ENCODE results near the gene ABCF2. TPM values are rescaled to one million over a fixed set of nuclear protein-coding genes. Genes with fewer than 3 reads are reported as not detected.

The ABCF2 gene
- total RNA-seq, 2 experiments from 2014 or later: 31.7 to 34.3 TPM

- ChIA-PET POLR2A (no interaction called here), CTCF (interaction anchor here (0.8 to 2.2 kb wide), 3 partner anchors 8 to 97 kb away, joined by 4 to 7 read pairs (median 5); partner anchors contain the start of gene ABCF2)
- H3K4me1 Mint-ChIP-seq: no peaks in the 10 kb centered on the region
- H3K27me3 Mint-ChIP-seq: no peaks in the 10 kb centered on the region
- H3K36me3 Mint-ChIP-seq (ENCODE audit: low read depth): peaks cover 50% of the 10 kb centered on the region
- no peak overlapping the region for H3K4me3 Mint-ChIP-seq
- H3K9me3 Mint-ChIP-seq: no peaks in the 10 kb centered on the region
- DNase-seq: no peak
- no peak overlapping the region for H3K27ac Mint-ChIP-seq
Measured at GRCh38 chr7:151218170-151218569, 8.8 kb downstream of the ABCF2 start.

GRCh38 chr7:151215396-151215795 is 11.6 kb downstream of the ABCF2 start:
- CTCF ChIA-PET: interaction anchor here (1.0 to 3.2 kb wide), 2 partner anchors 10 to 50 kb away, joined by 3 to 10 read pairs; partner anchors contain the start of gene ABCF2
- Mint-ChIP-seq H3K27me3 (no peaks in the 10 kb centered on the region), H3K27ac (no peak overlapping the region), H3K9me3 (no peaks in the 10 kb centered on the region), H3K36me3 (ENCODE audit: low read depth) (peaks cover 42% of the 10 kb centered on the region), H3K4me1 (no peaks in the 10 kb centered on the region), H3K4me3 (no peak overlapping the region)
- POLR2A ChIA-PET: no interaction called here
- no peak for DNase-seq

GRCh38 chr7:151213826-151214225 is 13.2 kb downstream of the ABCF2 start:
- POLR2A ChIA-PET: no interaction called here
- Mint-ChIP-seq H3K27ac (no peak overlapping the region), H3K9me3 (no peaks in the 10 kb centered on the region), H3K4me3 (no peak overlapping the region), H3K27me3 (no peaks in the 10 kb centered on the region), H3K4me1 (no peaks in the 10 kb centered on the region), H3K36me3 (ENCODE audit: low read depth) (peaks cover 38% of the 10 kb centered on the region)
- DNase-seq: no peak
- CTCF ChIA-PET: interaction anchor here (1.4 to 3.2 kb wide), 4 partner anchors 12 to 114 kb away, joined by 3 to 10 read pairs (median 6); partner anchors contain the start of gene ABCF2

- Mint-ChIP-seq H3K36me3 (ENCODE audit: low read depth) (peaks cover 27% of the 10 kb centered on the region), H3K4me3 (no peak overlapping the region), H3K9me3 (no peaks in the 10 kb centered on the region), H3K27ac (no peak overlapping the region), H3K27me3 (no peaks in the 10 kb centered on the region), H3K4me1 (peaks cover 8% of the 10 kb centered on the region)
- ChIA-PET POLR2A (no interaction called here), CTCF (interaction anchor here (2.9 to 3.2 kb wide), 2 partner anchors 13 to 31 kb away, joined by 8 to 10 read pairs; partner anchors contain the start of gene ABCF2)
- no peak for DNase-seq
Measured at GRCh38 chr7:151212626-151213025, 14.4 kb downstream of the ABCF2 start.

- ChIA-PET POLR2A (no interaction called here), CTCF (interaction anchor here (0.7 to 2.9 kb wide), 4 partner anchors 12 to 66 kb away, joined by 3 to 8 read pairs (median 3); no protein-coding TSS in a partner anchor)
- Mint-ChIP-seq H3K27me3 (peaks cover 2% of the 10 kb centered on the region), H3K9me3 (no peaks in the 10 kb centered on the region), H3K4me1 (peaks cover 20% of the 10 kb centered on the region), H3K36me3 (ENCODE audit: low read depth) (peaks cover 26% of the 10 kb centered on the region), H3K4me3 (no peak overlapping the region), H3K27ac (no peak overlapping the region)
- DNase-seq: no peak
Measured at GRCh38 chr7:151211155-151211772, 15.7 kb downstream of the ABCF2 start.

- no peak for DNase-seq
- peaks cover 22% of the 10 kb centered on the region for H3K36me3 Mint-ChIP-seq (ENCODE audit: low read depth)
- peaks cover 8% of the 10 kb centered on the region for H3K27me3 Mint-ChIP-seq
- H3K4me3 Mint-ChIP-seq: no peak within 1 kb of the TSS
- ChIA-PET POLR2A (no interaction called here), CTCF (interaction anchor here (0.7 to 1.2 kb wide), 3 partner anchors 26 to 108 kb away, joined by 3 to 4 read pairs (median 3); no protein-coding TSS in a partner anchor)
- peaks cover 25% of the 10 kb centered on the region for H3K4me1 Mint-ChIP-seq
- no peaks in the 10 kb centered on the region for H3K9me3 Mint-ChIP-seq
- H3K27ac Mint-ChIP-seq: no peak within 1 kb of the TSS
Measured at GRCh38 chr7:151210087-151210854, 16.7 kb downstream of the ABCF2 start, which contains the start of gene H2BK1. TSS of gene H2BK1 (minus strand) at chr7:151210488. CDS start at chr7:151210318, 170 bp downstream.

GRCh38 chr7:151209588-151209987 is 17.4 kb downstream of the ABCF2 start:
- H3K4me1 Mint-ChIP-seq: peaks cover 25% of the 10 kb centered on the region
- H3K9me3 Mint-ChIP-seq: no peaks in the 10 kb centered on the region
- no peak overlapping the region for H3K4me3 Mint-ChIP-seq
- peaks cover 15% of the 10 kb centered on the region for H3K36me3 Mint-ChIP-seq (ENCODE audit: low read depth)
- ChIA-PET CTCF (interaction anchor here (1.1 to 1.9 kb wide), 2 partner anchors 17 to 108 kb away, joined by 4 to 5 read pairs; partner anchors contain the start of gene ABCF2), POLR2A (no interaction called here)
- no peak for DNase-seq
- H3K27ac Mint-ChIP-seq: no peak overlapping the region
- H3K27me3 Mint-ChIP-seq: peaks cover 13% of the 10 kb centered on the region

GRCh38 chr7:151208253-151208862 is 18.6 kb downstream of the ABCF2 start:
- H3K9me3 Mint-ChIP-seq: no peaks in the 10 kb centered on the region
- H3K27ac Mint-ChIP-seq: peak overlapping the region; percentile 76
- ChIA-PET POLR2A (no interaction called here), CTCF (interaction anchor here (1.1 to 1.9 kb wide), 2 partner anchors 13 to 18 kb away, joined by 3 to 5 read pairs; partner anchors contain the start of gene ABCF2)
- H3K36me3 Mint-ChIP-seq (ENCODE audit: low read depth): peaks cover 9% of the 10 kb centered on the region
- H3K4me1 Mint-ChIP-seq: peaks cover 25% of the 10 kb centered on the region
- peaks cover 14% of the 10 kb centered on the region for H3K27me3 Mint-ChIP-seq
- DNase-seq: no peak
- no peak overlapping the region for H3K4me3 Mint-ChIP-seq

GRCh38 chr7:151207804-151208203 is 19.2 kb downstream of the ABCF2 start:
- H3K27ac Mint-ChIP-seq: peak overlapping the region; percentile 76
- CTCF ChIA-PET: interaction anchor here (1.0 to 1.9 kb wide), 3 partner anchors 12 to 36 kb away, joined by 3 to 5 read pairs (median 3); partner anchors contain the start of gene ABCF2
- H3K36me3 Mint-ChIP-seq (ENCODE audit: low read depth): peaks cover 5% of the 10 kb centered on the region
- peaks cover 14% of the 10 kb centered on the region for H3K27me3 Mint-ChIP-seq
- no peak for DNase-seq
- no peaks in the 10 kb centered on the region for H3K9me3 Mint-ChIP-seq
- POLR2A ChIA-PET: no interaction called here
- H3K4me3 Mint-ChIP-seq: peak overlapping the region; percentile 12
- peaks cover 25% of the 10 kb centered on the region for H3K4me1 Mint-ChIP-seq

GRCh38 chr7:151207315-151207714 is 19.7 kb downstream of the ABCF2 start:
- peaks cover 5% of the 10 kb centered on the region for H3K36me3 Mint-ChIP-seq (ENCODE audit: low read depth)
- peaks cover 25% of the 10 kb centered on the region for H3K4me1 Mint-ChIP-seq
- no peaks in the 10 kb centered on the region for H3K9me3 Mint-ChIP-seq
- CTCF ChIA-PET: interaction anchor here (1.0 to 1.3 kb wide), 2 partner anchors 37 to 97 kb away, joined by 3 read pairs; no protein-coding TSS in a partner anchor
- H3K27ac Mint-ChIP-seq: peak overlapping the region; percentile 76
- DNase-seq: no peak
- H3K27me3 Mint-ChIP-seq: peaks cover 14% of the 10 kb centered on the region
- peak overlapping the region; percentile 12 for H3K4me3 Mint-ChIP-seq
- POLR2A ChIA-PET: no interaction called here

- POLR2A ChIA-PET: no interaction called here
- Mint-ChIP-seq H3K4me1 (peaks cover 25% of the 10 kb centered on the region), H3K27ac (peak overlapping the region; percentile 76), H3K36me3 (ENCODE audit: low read depth) (peaks cover 1% of the 10 kb centered on the region), H3K9me3 (no peaks in the 10 kb centered on the region), H3K4me3 (peak overlapping the region; percentile 12), H3K27me3 (peaks cover 17% of the 10 kb centered on the region)
- DNase-seq: peak; percentile 41
- CTCF ChIA-PET: interaction anchor here (0.9 to 1.3 kb wide), 4 partner anchors 32 to 96 kb away, joined by 3 read pairs; no protein-coding TSS in a partner anchor
Measured at GRCh38 chr7:151206914-151207313, 20.1 kb downstream of the ABCF2 start.

GRCh38 chr7:151205730-151206129 is 21.3 kb downstream of the ABCF2 start:
- CTCF ChIA-PET: interaction anchor here (1.2 kb wide), 1 partner anchor 31 kb away, joined by 3 read pairs; no protein-coding TSS in a partner anchor

More at GRCh38 chr7:151205730-151206129, 21.3 kb downstream of the ABCF2 start:
- Mint-ChIP-seq H3K27me3 (peaks cover 23% of the 10 kb centered on the region), H3K9me3 (no peaks in the 10 kb centered on the region), H3K27ac (peak overlapping the region; percentile 46), H3K4me1 (peaks cover 25% of the 10 kb centered on the region), H3K4me3 (no peak overlapping the region), H3K36me3 (ENCODE audit: low read depth) (no peaks in the 10 kb centered on the region)
- POLR2A ChIA-PET: no interaction called here
- no peak for DNase-seq
